Measurements from ENCODE around the gene ZBTB16.

GRCh38 chr11:114079511-114080065, 20.1 kb downstream of the ZBTB16 start:
- TF ChIP-seq CTCF (IDR thresholded peaks at IDR 0.05) = no peak
- TF ChIP-seq EZH2 (IDR thresholded peaks at IDR 0.05) = no peak

All from neural progenitor cell (in vitro differentiated cells).